ENCODE measurements around the gene B3GALNT1.

Gene B3GALNT1

GRCh38 chr3:161104561-161105551 is at the start of gene B3GALNT1:
Gene B3GALNT1, minus strand, starts transcription at chr3:161105349. Its CDS starts 18,595 bp downstream, at chr3:161086754.
- DNase-seq = peak; percentile 8

- no peak for DNase-seq
Measured at GRCh38 chr3:161153480-161153879, 48.3 kb upstream of the B3GALNT1 start.

GRCh38 chr3:161150001-161150525 is 44.9 kb upstream of the B3GALNT1 start:
- no peak for DNase-seq

DNA sequence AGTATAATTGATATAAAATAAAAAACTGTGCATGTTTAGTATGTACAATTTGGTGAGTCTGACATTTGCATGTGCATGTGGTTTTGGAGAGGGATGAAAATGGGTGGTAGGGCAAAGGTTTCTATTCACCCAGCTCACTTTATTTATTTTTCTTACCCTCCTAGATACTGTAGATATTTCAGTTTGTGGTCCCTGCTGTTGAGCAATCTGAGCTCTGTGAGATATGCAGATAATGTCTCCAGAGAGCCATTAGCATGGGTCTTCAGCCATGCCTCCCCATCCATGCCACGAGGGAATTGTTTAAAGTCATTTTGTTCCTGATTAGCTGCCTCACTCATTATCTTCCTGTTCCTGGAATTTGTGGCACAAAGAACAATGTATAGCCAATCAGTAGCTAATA is 44.4 kb upstream of the B3GALNT1 start:
- no peak for DNase-seq

DNA sequence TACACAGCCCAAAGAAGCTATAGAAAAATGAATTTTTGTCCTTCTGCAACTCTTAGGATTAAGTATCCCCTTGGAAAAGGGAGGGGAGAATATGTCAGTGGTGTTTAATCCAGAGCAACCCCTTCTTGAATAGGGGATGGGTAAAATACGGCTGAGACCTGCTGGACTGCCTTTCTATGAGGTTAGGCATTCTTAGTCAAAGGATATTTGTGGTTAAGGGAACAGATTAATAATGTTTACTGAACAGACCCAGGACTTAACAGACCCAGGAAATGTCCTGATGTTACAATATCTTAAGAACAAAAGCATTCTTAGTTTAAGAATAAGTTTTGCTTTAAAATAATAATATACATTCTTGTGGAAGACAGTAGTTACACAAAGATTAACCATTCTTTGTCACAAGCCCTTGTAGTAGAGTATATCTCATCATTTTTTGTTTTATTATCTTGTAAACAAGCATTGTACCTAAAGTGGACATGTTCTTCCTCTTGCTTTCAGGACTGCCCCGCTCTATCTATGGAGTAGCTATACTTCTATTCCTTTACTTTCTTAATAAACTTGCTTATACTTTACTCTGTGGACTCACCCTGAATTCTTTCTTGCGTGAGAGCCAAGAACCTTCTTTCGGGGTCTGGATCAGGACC is 43.8 kb upstream of the B3GALNT1 start:
- no peak for DNase-seq

- DNase-seq = no peak
Measured at GRCh38 chr3:161142486-161142885, 37.3 kb upstream of the B3GALNT1 start.

DNA sequence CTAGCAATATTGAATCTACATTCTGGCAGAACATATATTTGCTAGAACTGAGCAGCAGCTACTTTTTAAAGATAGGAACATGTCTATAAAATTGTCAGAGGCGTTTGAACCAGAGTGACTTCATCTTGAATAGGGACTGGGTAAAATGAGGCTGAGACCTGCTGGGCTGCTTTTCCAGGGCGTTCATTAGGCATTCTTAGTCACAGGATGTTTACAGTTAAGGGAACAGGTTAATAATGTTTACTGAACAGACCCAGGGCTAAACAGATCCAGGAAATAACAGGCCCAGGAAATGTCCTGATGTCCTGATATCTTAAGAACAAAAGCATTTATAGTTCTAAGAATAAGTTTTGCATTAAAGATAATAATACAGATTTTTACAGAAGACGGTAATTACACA is 34.5 kb upstream of the B3GALNT1 start:
- no peak for DNase-seq

DNA sequence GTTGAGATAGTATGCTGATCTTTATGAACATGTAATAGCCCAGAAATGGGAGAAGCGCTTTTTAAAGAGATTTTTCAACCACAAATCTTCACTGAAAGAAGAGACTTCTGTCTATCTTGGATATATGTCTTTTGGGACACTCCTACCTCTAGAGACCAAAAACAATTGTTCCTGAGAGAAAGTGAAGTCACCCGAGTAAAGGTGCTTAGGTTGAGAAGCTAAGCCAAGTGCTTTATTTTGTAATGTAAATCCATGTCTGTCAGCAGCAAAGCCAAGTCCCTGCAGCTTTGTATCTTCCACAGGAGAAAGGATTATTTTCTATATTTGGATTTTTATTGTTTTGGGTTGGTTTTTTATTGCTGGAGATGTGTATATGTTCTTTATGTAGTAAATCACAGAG is 32.1 kb upstream of the B3GALNT1 start:
- DNase-seq = no peak

DNA sequence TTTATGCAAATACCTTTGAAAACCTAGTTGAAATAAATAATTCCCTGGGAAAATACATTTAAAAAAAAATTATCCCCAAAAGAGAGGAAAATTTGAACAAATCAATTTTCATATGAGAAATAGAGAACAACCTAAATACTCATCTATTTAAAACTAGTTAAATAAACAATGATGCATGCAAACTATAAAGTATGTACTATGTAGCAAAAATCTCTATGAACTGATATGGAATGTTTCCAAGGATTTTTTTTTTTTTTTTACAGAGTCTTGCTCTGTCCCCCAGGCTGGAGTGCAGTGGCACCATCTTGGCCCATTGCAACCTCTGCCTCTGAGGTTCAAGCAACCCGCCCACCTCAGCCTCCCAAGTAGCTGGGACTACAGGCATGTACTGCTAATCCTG is 27.2 kb upstream of the B3GALNT1 start:
- DNase-seq = no peak

DNA sequence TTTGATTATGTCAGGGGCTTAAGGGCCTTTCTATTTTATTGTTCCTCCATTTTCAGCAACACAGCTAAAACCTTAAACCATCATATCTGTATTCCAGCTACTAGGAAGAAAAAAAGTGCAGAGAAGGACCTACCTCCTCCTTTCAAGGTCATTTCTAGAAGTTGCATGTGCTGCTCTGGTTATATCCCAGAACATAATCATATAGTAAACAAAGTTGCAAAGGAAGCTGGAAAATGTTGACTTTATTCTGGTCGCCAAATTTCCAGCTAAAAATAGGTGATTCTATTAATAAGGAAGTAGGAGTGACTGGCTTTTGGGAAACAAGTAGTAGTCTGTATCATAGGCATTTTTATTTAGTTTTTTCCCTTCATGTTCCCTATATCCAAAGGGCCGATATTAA is 21.3 kb upstream of the B3GALNT1 start:
- no peak for DNase-seq

DNA sequence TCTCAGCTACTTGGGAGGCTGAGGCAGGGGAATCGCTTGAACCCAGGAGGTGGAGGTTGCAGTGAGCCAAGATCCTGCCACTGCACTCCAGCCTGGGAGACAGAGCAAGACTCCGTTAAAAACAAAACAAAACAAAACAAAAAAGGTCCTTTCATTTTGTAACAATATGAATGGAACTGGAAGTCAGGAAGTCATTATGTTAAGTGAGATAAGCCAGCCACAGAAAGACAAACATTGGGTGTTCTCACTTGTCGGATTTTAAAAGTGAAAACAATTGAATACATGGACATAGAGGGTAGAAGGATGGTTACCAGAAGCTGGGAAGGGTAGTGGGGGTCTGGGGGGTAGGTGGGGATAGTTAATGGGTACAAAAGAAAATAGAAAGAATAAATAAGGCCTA is 12.5 kb upstream of the B3GALNT1 start:
- no peak for DNase-seq

GRCh38 chr3:161108840-161109239 is 3.7 kb upstream of the B3GALNT1 start:
- DNase-seq = no peak

DNA sequence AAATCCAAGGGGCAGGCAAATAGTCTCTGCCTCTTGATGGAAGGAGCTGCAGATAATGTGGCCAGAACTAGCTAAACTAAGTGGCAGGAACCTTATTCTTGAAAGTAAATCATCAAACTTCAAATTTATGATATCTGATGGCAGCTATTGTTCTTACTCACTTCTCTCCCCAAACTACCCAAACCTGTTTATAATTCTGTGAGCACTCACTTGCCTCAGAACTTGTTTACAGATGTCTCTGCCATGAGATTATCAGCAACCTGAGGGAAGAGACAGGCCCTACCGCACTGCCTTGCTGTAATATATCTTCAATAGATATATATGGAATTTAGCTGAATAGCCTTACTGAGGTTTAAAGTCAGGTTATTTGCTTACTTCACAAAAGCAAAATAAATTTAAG is 2.2 kb upstream of the B3GALNT1 start:
- no peak for DNase-seq

- no peak for DNase-seq
Measured at GRCh38 chr3:161103776-161104385, 1.3 kb downstream of the B3GALNT1 start.

GRCh38 chr3:161101609-161102008 is 3.5 kb downstream of the B3GALNT1 start:
- no peak for DNase-seq

DNA sequence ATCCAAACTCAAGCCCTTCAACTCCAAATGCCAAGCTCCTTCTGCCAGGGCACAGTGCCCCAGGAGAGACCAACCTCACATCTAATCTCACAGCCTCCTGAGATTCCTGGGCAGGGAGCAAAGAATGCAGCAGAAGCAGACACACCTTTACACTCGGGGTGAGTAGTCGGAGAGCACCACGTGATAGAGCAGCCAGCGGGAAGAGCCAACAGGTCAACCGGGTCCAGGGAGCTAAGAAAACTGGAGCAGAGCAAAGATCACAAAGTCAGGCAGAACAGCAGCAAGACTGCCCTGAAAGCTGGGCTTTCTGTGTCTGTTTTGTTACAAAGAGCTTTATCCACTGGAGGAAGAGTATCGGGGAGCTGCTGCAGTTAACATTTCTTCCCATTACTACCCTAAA is 4.2 kb downstream of the B3GALNT1 start:
- no peak for DNase-seq

DNA sequence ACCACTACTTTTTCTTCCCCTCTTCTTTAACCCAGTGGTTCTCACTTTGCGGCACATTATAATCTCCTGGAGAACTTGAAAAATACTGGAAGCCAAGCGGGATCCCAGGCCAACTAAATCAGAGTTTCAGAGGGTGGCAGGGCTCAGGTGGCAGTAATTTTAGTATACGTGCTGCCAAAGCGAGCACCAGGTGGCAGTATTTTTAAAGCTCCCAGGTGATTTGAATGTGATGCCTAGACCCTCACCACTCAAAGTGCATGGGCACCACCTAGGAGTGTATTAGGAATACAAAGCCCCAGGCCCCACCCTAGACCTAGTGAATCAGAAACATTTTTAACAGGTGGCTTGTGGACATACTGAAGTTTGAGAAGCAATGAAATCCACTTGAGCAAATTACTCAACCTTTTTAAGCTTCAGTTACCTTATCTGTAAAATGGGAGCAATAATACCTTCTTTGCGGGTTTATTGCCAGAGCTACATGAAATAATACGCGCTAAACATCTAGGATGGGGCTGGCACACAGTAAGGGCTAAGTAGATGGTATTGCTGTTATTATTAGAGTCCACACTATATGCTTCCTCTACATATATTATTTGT is 8.3 kb downstream of the B3GALNT1 start:
- DNase-seq = peak; percentile 9

- no peak for DNase-seq
Measured at GRCh38 chr3:161093895-161094294, 11.3 kb downstream of the B3GALNT1 start.

GRCh38 chr3:161084277-161084676 is 20.9 kb downstream of the B3GALNT1 start:
- DNase-seq = no peak

- no peak for DNase-seq
Measured at GRCh38 chr3:161083131-161083530, 22.0 kb downstream of the B3GALNT1 start.

GRCh38 chr3:161082063-161082462 is 23.1 kb downstream of the B3GALNT1 start:
- no peak for DNase-seq

DNA sequence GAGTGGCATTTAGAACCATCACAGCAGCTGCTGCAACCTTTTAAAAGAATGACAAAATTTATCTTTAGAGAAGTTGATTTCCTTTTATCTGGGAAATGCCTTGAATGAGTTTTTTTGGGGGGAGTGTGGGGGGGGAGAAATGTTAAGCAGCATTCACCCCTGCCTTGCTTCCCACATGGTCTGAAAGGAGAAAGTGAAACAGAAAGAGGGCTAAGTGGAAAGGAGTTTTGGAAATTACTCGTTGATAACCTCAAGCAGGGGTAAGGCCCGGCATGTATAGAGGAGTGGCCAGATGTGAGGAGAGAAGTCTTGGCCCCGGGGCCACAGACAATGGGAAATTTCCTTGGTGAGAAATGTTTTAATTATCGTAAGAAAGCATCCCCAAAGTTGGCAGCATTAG is 23.5 kb downstream of the B3GALNT1 start:
- DNase-seq = no peak

- DNase-seq = no peak
Measured at GRCh38 chr3:161073181-161073580, 32.0 kb downstream of the B3GALNT1 start.

All from activated gamma-delta T cell treated with Interleukin-2 at 50 U/mL for 16 hours (primary cell).